ENCODE data around the gene ARHGDIB. TPM values are rescaled to one million over a fixed set of nuclear protein-coding genes. Genes with fewer than 3 reads are reported as not detected.

ARHGDIB gene
- total RNA-seq, 1 experiment from 2014 or later, result 7.7 TPM

- Mint-ChIP-seq H3K27me3 (ENCODE audit: insufficient read depth, unreplicated experiment) (no peaks in the 10 kb centered on the region), H3K4me1 (ENCODE audit: insufficient read depth, unreplicated experiment) (peaks cover 23% of the 10 kb centered on the region), H3K27ac (ENCODE audit: low read depth, unreplicated experiment) (no peak overlapping the region), H3K36me3 (ENCODE audit: insufficient read depth, unreplicated experiment) (no peaks in the 10 kb centered on the region), H3K4me3 (ENCODE audit: unreplicated experiment) (no peak overlapping the region), H3K9me3 (ENCODE audit: unreplicated experiment) (no peaks in the 10 kb centered on the region)
- ChIA-PET POLR2A (no interaction called here), CTCF (interaction anchor here (0.6 to 7.3 kb wide), 4 partner anchors 86 to 223 kb away, joined by 3 to 121 read pairs (median 3); partner anchors contain the start of genes ART4 and RERG)
- no peak for DNase-seq (ENCODE audit: unreplicated experiment)
- TF ChIP-seq CTCF (IDR thresholded peaks at IDR 0.05; ENCODE audit: unreplicated experiment), result no peak
- no TSS peak for BruUV-seq (replicated peaks)
- intact Hi-C loops (cut with micrococcal nuclease), result loop anchor here (2.0 to 10.0 kb wide), 4 partner anchors 153 to 586 kb away; partner anchors contain the start of gene RERG
Observed at GRCh38 chr12:14999021-14999694, 37.8 kb upstream of the ARHGDIB start.

- Mint-ChIP-seq H3K9me3 (ENCODE audit: unreplicated experiment) (no peaks in the 10 kb centered on the region), H3K36me3 (ENCODE audit: insufficient read depth, unreplicated experiment) (no peaks in the 10 kb centered on the region), H3K27me3 (ENCODE audit: insufficient read depth, unreplicated experiment) (no peaks in the 10 kb centered on the region), H3K4me3 (ENCODE audit: unreplicated experiment) (no peak overlapping the region), H3K4me1 (ENCODE audit: insufficient read depth, unreplicated experiment) (peaks cover 27% of the 10 kb centered on the region), H3K27ac (ENCODE audit: low read depth, unreplicated experiment) (no peak overlapping the region)
- TF ChIP-seq CTCF (IDR thresholded peaks at IDR 0.05; ENCODE audit: unreplicated experiment), result no peak
- intact Hi-C loops (cut with micrococcal nuclease), result loop anchor here (2.0 to 10.0 kb wide), 4 partner anchors 154 to 587 kb away; partner anchors contain the start of gene RERG
- no TSS peak for BruUV-seq (replicated peaks)
- no peak for DNase-seq (ENCODE audit: unreplicated experiment)
- ChIA-PET CTCF (interaction anchor here (1.0 to 7.3 kb wide), 5 partner anchors 85 to 224 kb away, joined by 3 to 121 read pairs (median 3); partner anchors contain the start of genes ART4 and RERG), POLR2A (interaction anchor here (0.6 kb wide), 1 partner anchor 169 kb away, joined by 4 read pairs; no protein-coding TSS in a partner anchor)
Observed at GRCh38 chr12:14997998-14998397, 36.6 kb upstream of the ARHGDIB start.

GRCh38 chr12:14995583-14996425 lies 34.4 kb upstream of the ARHGDIB start:
- peak; percentile 71 for DNase-seq (ENCODE audit: unreplicated experiment)
- ChIA-PET CTCF (interaction anchor here (0.6 to 7.3 kb wide), 40 partner anchors 9 to 1279 kb away, joined by 3 to 121 read pairs (median 4); partner anchors contain the start of genes ART4, RERG, SMCO3 and WBP11), POLR2A (interaction anchor here (0.6 to 2.3 kb wide), 9 partner anchors 142 to 225 kb away, joined by 3 to 22 read pairs (median 4); partner anchors contain the start of genes C12orf60 and WBP11)
- peaks cover 20% of the 10 kb centered on the region for H3K4me1 Mint-ChIP-seq (ENCODE audit: insufficient read depth, unreplicated experiment)
- no TSS peak for BruUV-seq (replicated peaks)
- TF ChIP-seq CTCF (IDR thresholded peaks at IDR 0.05; ENCODE audit: unreplicated experiment), result peak; percentile 53
- H3K27ac Mint-ChIP-seq (ENCODE audit: low read depth, unreplicated experiment), result peak overlapping the region; percentile 59
- no peaks in the 10 kb centered on the region for H3K9me3 Mint-ChIP-seq (ENCODE audit: unreplicated experiment)
- H3K4me3 Mint-ChIP-seq (ENCODE audit: unreplicated experiment), result no peak overlapping the region
- H3K27me3 Mint-ChIP-seq (ENCODE audit: insufficient read depth, unreplicated experiment), result no peaks in the 10 kb centered on the region
- no peaks in the 10 kb centered on the region for H3K36me3 Mint-ChIP-seq (ENCODE audit: insufficient read depth, unreplicated experiment)
- intact Hi-C loops (cut with micrococcal nuclease), result loop anchor here (1.0 to 10.0 kb wide), 7 partner anchors 151 to 589 kb away; no protein-coding TSS in a partner anchor

Measured in MCF 10A (cell line).